ENCODE data around the gene FAIM2.

Gene FAIM2

DNA sequence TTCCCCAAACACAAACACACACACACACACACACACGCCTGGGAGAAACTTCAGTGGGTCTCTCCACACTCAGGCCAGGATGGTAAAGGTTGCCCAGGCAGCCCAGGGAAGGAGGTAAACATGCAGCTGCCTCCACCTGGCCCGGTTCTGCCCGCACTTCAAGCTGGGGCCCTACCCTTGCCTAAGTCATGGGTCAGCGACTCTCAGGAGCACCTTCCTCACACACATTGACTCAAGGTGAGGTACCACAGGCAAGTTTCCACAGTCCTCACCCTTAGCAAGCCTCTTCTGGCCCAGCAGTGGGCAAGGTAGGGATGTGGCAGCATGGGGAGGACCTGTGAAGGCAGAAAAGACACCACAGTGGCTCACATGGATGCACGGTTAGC lies 14.1 kb upstream of the FAIM2 start:
- no peak for DNase-seq (ENCODE audit: low read depth in 2 of 2)

GRCh38 chr12:49917166-49917787 lies 13.6 kb upstream of the FAIM2 start:
- no peak for DNase-seq (ENCODE audit: low read depth in 2 of 2)

- no peak for DNase-seq (ENCODE audit: low read depth in 2 of 2)
These were observed 12.6 kb upstream of the FAIM2 start for GRCh38 chr12:49916129-49916919.

DNA sequence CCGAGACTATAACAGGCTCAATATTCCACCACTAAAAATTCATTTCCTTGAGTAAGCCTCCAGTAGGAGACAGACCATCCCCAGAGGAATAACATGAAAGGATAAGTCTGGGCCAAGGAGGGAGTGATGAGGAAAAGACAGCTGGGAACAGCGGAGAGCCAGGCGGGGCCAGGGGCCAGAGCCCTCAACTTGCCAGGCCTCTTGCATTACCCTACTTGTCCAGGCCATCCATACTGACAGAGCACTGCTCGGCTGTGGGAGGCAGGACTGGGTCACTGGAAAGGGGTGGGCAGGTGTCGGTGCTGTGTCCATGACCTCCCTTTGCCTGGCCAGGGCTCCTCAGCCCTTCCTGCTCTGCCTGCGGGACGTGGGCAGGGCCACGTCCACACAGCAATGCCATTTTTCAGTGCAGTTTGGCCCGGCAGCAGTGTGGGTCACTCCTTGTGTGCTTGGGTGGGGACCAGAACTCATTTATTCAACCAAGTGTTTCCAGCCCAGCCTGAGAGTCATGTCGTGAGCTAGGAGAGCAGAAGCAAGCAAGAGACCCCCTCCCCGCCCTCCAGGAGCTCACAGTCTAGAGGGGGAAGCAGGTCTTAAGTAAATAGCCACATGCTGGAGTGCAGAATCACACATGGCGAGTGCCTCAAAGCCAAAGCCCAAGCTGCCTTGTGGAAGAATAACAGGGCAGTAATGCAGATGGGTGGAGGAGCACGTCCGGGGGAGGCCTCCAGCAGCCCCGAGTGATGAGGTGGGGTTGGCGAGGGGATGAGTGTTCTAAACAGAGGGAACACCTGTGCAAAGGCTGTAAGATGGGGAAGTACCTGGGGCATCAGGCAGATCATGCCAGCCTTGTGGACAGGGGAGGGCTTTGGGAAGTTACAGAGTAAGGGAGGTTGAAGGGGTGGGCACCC lies 8.9 kb upstream of the FAIM2 start:
- DNase-seq (ENCODE audit: low read depth in 2 of 2) = no peak

- no peak for DNase-seq (ENCODE audit: low read depth in 2 of 2)
These were observed 7.5 kb upstream of the FAIM2 start for GRCh38 chr12:49911213-49911605.

DNA sequence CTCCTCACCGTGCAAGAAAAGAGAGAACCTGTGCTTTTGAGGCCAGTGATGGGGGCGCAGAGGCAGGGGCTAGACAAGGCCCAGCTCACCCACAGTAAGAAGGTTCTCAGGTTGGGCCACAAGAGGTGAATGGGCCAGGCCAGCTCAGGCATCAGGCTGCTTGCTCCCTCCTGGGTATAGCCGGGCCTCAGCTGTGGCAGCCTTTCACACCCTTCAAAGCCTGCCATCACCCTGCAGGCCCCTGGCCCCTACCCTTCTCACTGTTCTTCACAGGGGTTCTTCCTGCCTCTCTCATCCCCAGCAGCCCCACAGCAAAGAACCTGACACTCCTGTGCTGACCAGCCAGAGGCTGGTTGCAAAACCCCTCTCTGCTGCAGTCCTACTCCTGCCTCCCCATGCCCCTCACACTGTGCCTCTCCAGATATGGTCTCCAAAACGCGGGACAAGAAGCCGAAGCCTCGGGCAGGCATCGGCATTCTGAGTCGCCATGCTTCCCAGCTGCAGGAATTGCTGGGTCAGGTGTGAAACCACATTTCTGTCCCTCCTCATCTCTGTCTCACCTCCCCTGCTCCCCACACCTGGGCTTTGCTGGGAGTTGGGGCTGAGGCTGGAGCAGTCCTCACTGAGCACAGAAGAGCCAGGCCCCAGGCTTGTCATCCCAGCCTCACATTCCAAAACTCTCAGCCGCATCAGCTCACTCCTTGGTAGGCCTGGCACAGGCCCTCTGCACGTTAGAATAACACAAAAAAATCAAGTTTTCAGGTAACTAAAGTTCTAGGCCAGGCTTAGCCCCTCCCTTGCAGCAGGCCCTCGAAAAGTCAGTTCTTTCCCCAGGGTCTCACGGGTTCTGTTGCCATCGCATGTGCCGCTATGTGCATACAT lies 6.9 kb upstream of the FAIM2 start:
- DNase-seq (ENCODE audit: low read depth in 2 of 2) = no peak

- no peak for DNase-seq (ENCODE audit: low read depth in 2 of 2)
These were observed 6.1 kb upstream of the FAIM2 start for GRCh38 chr12:49909826-49910225.

GRCh38 chr12:49909356-49909755 lies 5.7 kb upstream of the FAIM2 start:
- no peak for DNase-seq (ENCODE audit: low read depth in 2 of 2)

GRCh38 chr12:49907352-49907751 lies 3.7 kb upstream of the FAIM2 start:
- no peak for DNase-seq (ENCODE audit: low read depth in 2 of 2)

- DNase-seq (ENCODE audit: low read depth in 2 of 2) = no peak
These were observed 2.1 kb upstream of the FAIM2 start for GRCh38 chr12:49905718-49906314.

DNA sequence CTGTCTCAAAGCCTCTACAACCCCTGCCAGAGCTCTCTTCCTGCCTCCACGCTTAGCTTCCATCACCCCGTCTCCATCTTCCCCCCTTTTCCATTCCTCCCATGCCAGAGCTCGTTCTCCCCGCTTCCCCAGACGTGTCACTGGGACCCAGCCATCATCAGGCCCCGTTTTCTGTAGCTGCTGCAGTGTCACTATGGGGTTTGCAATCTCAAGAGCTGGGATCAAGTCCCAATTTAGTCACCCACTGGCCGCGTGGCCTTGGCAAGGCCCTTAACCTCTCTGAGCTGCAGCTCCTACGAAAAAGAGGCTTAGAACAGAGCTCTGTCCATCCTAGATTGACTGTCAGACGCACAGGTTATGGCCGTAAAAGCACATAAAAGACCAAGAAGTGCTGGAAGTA lies 901 bp upstream of the FAIM2 start:
- no peak for DNase-seq (ENCODE audit: low read depth in 2 of 2)

GRCh38 chr12:49903351-49903699 lies 375 bp downstream of the FAIM2 start:
- no peak for DNase-seq (ENCODE audit: low read depth in 2 of 2)

- no peak for DNase-seq (ENCODE audit: low read depth in 2 of 2)
These were observed 1.0 kb downstream of the FAIM2 start for GRCh38 chr12:49902399-49903350.

DNA sequence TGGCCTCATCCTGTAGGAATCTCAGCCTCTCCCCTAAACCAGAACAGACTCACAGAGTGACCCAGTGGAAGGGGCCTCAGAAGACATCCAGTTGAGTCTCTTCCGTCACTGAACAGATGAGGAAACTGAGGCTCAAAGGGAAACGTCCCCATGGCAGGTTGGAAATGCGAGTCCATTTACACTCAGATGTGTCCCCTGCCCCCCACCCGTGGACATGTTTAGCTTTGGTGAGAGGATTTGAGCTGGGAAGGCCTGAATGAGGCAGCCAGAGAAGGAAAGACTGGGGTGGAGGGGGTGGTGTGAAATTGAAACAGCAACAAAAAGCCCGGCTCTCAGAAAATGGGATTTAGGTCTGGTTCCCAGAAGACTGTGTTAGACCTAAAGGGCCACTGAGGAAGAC lies 1.7 kb downstream of the FAIM2 start:
- DNase-seq (ENCODE audit: low read depth in 2 of 2) = no peak

DNA sequence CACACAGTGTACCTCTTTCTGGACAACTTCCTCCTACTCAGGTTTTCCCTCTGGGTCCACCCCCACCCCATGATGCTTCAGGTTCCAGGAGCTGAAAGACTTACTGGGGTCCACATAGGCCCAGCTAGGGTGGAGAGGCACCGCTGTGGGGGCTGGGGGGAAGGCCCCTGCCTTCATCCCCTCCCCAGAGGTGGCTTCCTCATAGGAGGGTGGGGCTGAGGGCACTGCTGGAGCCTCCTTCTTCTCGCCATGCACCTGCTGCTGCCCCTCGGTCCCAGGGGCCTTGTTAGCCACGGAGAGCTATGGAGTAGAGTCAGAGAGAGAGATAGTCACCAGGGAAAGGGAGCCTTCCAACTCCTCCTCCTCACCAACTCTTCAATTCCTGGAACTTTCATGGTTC lies 2.7 kb downstream of the FAIM2 start:
- DNase-seq (ENCODE audit: low read depth in 2 of 2) = no peak

DNA sequence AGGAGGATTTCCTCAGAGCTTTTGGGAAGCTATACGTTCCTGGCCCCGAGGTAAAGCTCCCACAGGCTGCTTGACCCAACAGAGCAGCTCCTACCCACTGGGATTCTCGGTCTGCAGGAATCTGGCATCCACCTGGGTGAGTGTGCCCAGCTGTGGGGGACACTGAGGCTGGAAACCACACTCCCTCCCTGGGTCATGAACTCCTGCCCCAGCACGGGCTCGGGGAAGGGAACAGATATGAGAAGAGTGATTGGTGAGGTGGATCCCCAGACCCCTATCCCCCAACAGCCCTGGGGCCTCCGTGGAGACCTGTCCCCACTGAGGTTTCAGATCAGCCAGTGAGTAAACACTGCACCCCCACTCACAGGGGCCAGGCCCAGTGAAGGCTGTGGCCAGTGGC lies 3.3 kb downstream of the FAIM2 start:
- DNase-seq (ENCODE audit: low read depth in 2 of 2) = no peak

DNA sequence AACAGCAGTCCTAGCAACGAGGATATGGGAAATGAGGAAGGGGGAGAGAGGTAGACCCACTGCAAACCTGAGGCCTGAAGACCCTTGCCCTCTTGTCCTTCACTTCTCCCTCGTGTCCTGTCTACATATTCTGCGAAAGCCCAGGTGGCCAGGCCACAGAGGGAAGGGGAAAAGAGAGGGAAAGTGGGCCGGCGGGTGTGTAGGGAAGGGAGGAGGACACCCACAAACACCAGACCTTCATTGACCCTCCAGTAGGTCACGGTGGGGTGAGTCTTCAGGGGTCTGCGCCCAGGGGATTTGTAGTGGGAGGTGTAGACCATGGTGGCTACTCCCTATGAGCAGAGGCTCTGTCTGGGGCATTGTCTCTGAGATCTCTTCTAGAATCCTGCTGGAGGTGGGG lies 3.8 kb downstream of the FAIM2 start:
- DNase-seq (ENCODE audit: low read depth in 2 of 2) = no peak

- no peak for DNase-seq (ENCODE audit: low read depth in 2 of 2)
These were observed 4.3 kb downstream of the FAIM2 start for GRCh38 chr12:49899286-49899843.

- DNase-seq (ENCODE audit: low read depth in 2 of 2) = no peak
These were observed 6.4 kb downstream of the FAIM2 start for GRCh38 chr12:49897276-49897675.

DNA sequence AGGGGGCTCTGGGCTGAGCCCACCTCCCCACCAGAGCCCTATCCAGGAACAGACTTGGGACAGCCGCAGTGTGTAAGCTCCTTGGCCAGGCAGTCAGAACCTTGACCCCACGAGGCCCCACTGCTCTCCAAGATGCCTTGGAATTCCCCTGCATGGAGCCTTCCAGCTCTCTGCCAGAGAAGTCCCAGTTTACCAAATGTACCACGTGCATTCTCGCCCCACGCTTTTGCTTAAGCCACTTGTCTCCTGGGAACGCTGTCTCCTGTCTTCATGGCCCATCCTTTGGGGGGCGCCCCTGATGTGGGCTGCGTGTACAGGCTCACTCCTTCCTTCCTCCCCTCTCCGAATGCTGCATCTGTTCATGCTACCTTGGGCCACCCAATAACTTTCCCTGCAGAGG lies 7.9 kb downstream of the FAIM2 start:
- DNase-seq (ENCODE audit: low read depth in 2 of 2) = no peak

All from fibroblast of skin of left quadriceps (primary cell).